H1 (cell line): ENCODE results near the gene RPS15. TPM values are rescaled to one million over a fixed set of nuclear protein-coding genes. Genes with fewer than 3 reads are reported as not detected.
A peak's percentile ranks its signal among the peaks of the same experiment; 100 is the strongest.

Experiments used
- CTCF ChIA-PET: fragments of 300-600 bp; sonication (Branson Sonifier 250); formaldehyde crosslinking; loops from one replicate; lab custom pipeline; 2021; ENCODE audit not compliant: partially characterized antibody; lab: Charles Lee
- POLR2A ChIA-PET: fragments of 300-600 bp; sonication (Branson Sonifier 250); formaldehyde crosslinking; loops from one replicate; lab custom pipeline; 2021; ENCODE audit warnings: inconsistent platforms; ENCODE audit not compliant: partially characterized antibody; lab: Charles Lee
- DNase-seq, 2 experiments: peaks; one replicate each; pipeline versions ENCODE4 v3.0.0 to v3.0.0-alpha.2; 2010 to 2022; ENCODE audit warnings: low spot score in 2 of 2, low read depth in 1 of 2, mixed read lengths in 1 of 2
- FAIRE-seq: peaks from 2 replicates; lab custom pipeline; 2011; peaks lifted over from hg19 to GRCh38; lab: Jason Lieb, UNC
- H2AFZ ChIP-seq: 2 replicates; pipeline ENCODE4 v1.8.1; 2012; ENCODE audit warnings: low read length, inconsistent platforms
- H2AK5ac ChIP-seq: 2 replicates; pipeline ENCODE4 v1.6.1; 2013; ENCODE audit warnings: low read depth, low read length
- H2BK120ac ChIP-seq: replicated peaks from 2 replicates; pipeline ENCODE3; 2013; ENCODE audit warnings: low read depth, low read length, inconsistent platforms
- H2BK12ac ChIP-seq: 2 replicates; pipeline ENCODE4 v1.6.1; 2013; ENCODE audit warnings: low read depth, low read length
- H2BK15ac ChIP-seq: 2 replicates; pipeline ENCODE4 v1.6.1; 2013; ENCODE audit warnings: low read length
- H2BK20ac ChIP-seq: 2 replicates; pipeline ENCODE4 v1.6.1; 2013; ENCODE audit warnings: low read length
- H2BK5ac ChIP-seq: 2 replicates; pipeline ENCODE4 v1.6.1; 2013; ENCODE audit warnings: low read depth, low read length
- H3K14ac ChIP-seq: 2 replicates; pipeline ENCODE4 v1.6.1; 2013; ENCODE audit warnings: inconsistent platforms; ENCODE audit not compliant: insufficient read length
- H3K18ac ChIP-seq: 2 replicates; pipeline ENCODE4 v1.6.1; 2013; ENCODE audit warnings: low read length; ENCODE audit errors: extremely low read depth
- H3K23ac ChIP-seq: 2 replicates; pipeline ENCODE4 v1.6.1; 2013; ENCODE audit warnings: inconsistent platforms; ENCODE audit not compliant: insufficient read length
- H3K23me2 ChIP-seq: 2 replicates; pipeline ENCODE4 v1.6.1; 2013; ENCODE audit warnings: low read depth, low read length
- H3K27ac ChIP-seq: 2 replicates; pipeline ENCODE4 v1.6.1; 2011; ENCODE audit warnings: low read depth, low read length, inconsistent platforms
- H3K27me3 ChIP-seq, 4 experiments: replicated peaks in 1 of 4; 1 replicate in 1 of 4; 2 replicates in 3 of 4; pipeline versions ENCODE4 v1.6.1 to v1.8.1; 2011 to 2013; ENCODE audit warnings: low read length in 3 of 4, mild to moderate bottlenecking in 3 of 4, inconsistent platforms in 2 of 4, mixed read lengths in 2 of 4, moderate library complexity in 1 of 4; ENCODE audit not compliant: control insufficient read depth in 3 of 4, insufficient read depth in 3 of 4; ENCODE audit errors: extremely low read depth in 1 of 4
- H3K36me3 ChIP-seq, 4 experiments: 2 replicates each; pipeline versions ENCODE4 v1.6.1 to v1.8.1; 2011 to 2013; ENCODE audit warnings: mild to moderate bottlenecking in 4 of 4, low read length in 3 of 4, moderate library complexity in 2 of 4, control low read depth in 1 of 4, inconsistent platforms in 1 of 4; ENCODE audit not compliant: insufficient read depth in 4 of 4, control insufficient read depth in 2 of 4
- H3K4ac ChIP-seq: replicated peaks from 2 replicates; pipeline ENCODE3; 2013; ENCODE audit warnings: low read length, low read depth, mixed read lengths, inconsistent platforms; ENCODE audit not compliant: insufficient read length
- H3K4me1 ChIP-seq, 4 experiments: replicated peaks in 1 of 4; 1 replicate in 1 of 4; 2 replicates in 3 of 4; pipeline versions ENCODE4 v1.6.1 to v1.8.1; 2011 to 2013; ENCODE audit warnings: low read length in 3 of 4, inconsistent platforms in 2 of 4, mixed read lengths in 1 of 4; ENCODE audit not compliant: insufficient read depth in 4 of 4, control insufficient read depth in 3 of 4
- H3K4me2 ChIP-seq, 2 experiments: 2 replicates each; pipeline versions ENCODE4 v1.6.1 to v1.8.1; 2011 to 2013; ENCODE audit warnings: low read depth in 2 of 2, low read length in 2 of 2, control low read depth in 1 of 2, inconsistent platforms in 1 of 2, mild to moderate bottlenecking in 1 of 2; ENCODE audit not compliant: insufficient read depth in 1 of 2
- H3K4me3 ChIP-seq, 4 experiments: fragments of 200-600, 300-600 bp in 1 of 4; sonication (generic), shearing (Covaris generic), sonication (Bioruptor Twin) in 1 of 4; 2 replicates each; pipeline versions ENCODE4 v1.5.1 to v1.8.1; 2011 to 2016; ENCODE audit warnings: low read length in 4 of 4, low read depth in 3 of 4, control low read depth in 2 of 4, inconsistent platforms in 2 of 4, mild to moderate bottlenecking in 2 of 4, mixed read lengths in 1 of 4, moderate library complexity in 1 of 4; ENCODE audit not compliant: insufficient read depth in 2 of 4; ENCODE audit errors: extremely low read depth in 1 of 4
- H3K56ac ChIP-seq: replicated peaks from 2 replicates; pipeline ENCODE3; 2013; ENCODE audit warnings: low read depth, mild to moderate bottlenecking, mixed read lengths, low read length, inconsistent platforms; ENCODE audit not compliant: insufficient read length
- H3K79me1 ChIP-seq: 2 replicates; pipeline ENCODE4 v1.6.1; 2013; ENCODE audit warnings: low read depth, low read length, control low read depth
- H3K79me2 ChIP-seq, 2 experiments: 2 replicates each; pipeline versions ENCODE4 v1.6.1 to v1.8.1; 2012 to 2013; ENCODE audit warnings: low read length in 2 of 2, mild to moderate bottlenecking in 2 of 2, inconsistent platforms in 1 of 2; ENCODE audit not compliant: insufficient read depth in 2 of 2, control insufficient read depth in 1 of 2
- H3K9ac ChIP-seq, 4 experiments: replicated peaks in 1 of 4; 1 replicate in 1 of 4; 2 replicates in 3 of 4; pipeline versions ENCODE4 v1.6.1 to v1.8.1; 2011 to 2013; ENCODE audit warnings: low read depth in 3 of 4, low read length in 3 of 4, control low read depth in 2 of 4, mild to moderate bottlenecking in 2 of 4, moderate library complexity in 2 of 4, inconsistent platforms in 1 of 4; ENCODE audit errors: extremely low read depth in 1 of 4
- H3K9me3 ChIP-seq, 2 experiments: 2 replicates each; pipeline versions ENCODE4 v1.6.1 to v1.8.1; 2012 to 2013; ENCODE audit warnings: mild to moderate bottlenecking in 2 of 2, moderate library complexity in 2 of 2, control low read depth in 1 of 2, inconsistent platforms in 1 of 2, low read depth in 1 of 2, low read length in 1 of 2, mixed read lengths in 1 of 2; ENCODE audit not compliant: insufficient read depth in 2 of 2
- H4K20me1 ChIP-seq, 2 experiments: replicated peaks in 1 of 2; 2 replicates each; pipeline versions ENCODE3 to v1.8.1; 2011 to 2013; ENCODE audit warnings: inconsistent platforms in 2 of 2, low read length in 2 of 2, mild to moderate bottlenecking in 1 of 2; ENCODE audit not compliant: insufficient read depth in 2 of 2, control insufficient read depth in 1 of 2
- H4K5ac ChIP-seq: 2 replicates; pipeline ENCODE4 v1.6.1; 2013; ENCODE audit warnings: low read length, low read depth, mixed read lengths, inconsistent platforms; ENCODE audit not compliant: insufficient read length
- H4K8ac ChIP-seq: 2 replicates; pipeline ENCODE4 v1.8.0; 2013; ENCODE audit warnings: mild to moderate bottlenecking, moderate library complexity, low read length, inconsistent platforms; ENCODE audit not compliant: insufficient read depth; ENCODE audit errors: extremely low read depth
- H4K91ac ChIP-seq: replicated peaks from 2 replicates; pipeline ENCODE3; 2013; ENCODE audit warnings: low read length, mixed read lengths, inconsistent platforms; ENCODE audit not compliant: insufficient read length
- PHF8 ChIP-seq: fragments of 200-600 bp; sonication (generic); conservative IDR thresholded peaks from 2 replicates; pipeline ENCODE4 v1.7.1; 2012; ENCODE audit warnings: low read depth, mild to moderate bottlenecking, inconsistent platforms, low read length, moderate library complexity
- SIN3A ChIP-seq, 2 experiments: IDR thresholded peaks in 1 of 2; conservative IDR thresholded peaks in 1 of 2; 2 replicates each; pipeline ENCODE4 v1.6.1; 2011 to 2012; ENCODE audit warnings: low read length in 2 of 2, improper control_type of control experiment in 1 of 2, low read depth in 1 of 2, mild to moderate bottlenecking in 1 of 2
- SIRT6 ChIP-seq: IDR thresholded peaks from one replicate; pipeline ENCODE4 v1.7.1; 2012; ENCODE audit warnings: low read length, inconsistent platforms
- SP2 ChIP-seq: IDR thresholded peaks from 2 replicates; pipeline ENCODE4 v1.6.1; 2012; ENCODE audit warnings: mild to moderate bottlenecking, low read length, inconsistent platforms
- TBP ChIP-seq: IDR thresholded peaks from 2 replicates; pipeline ENCODE4 v1.6.1; 2011; ENCODE audit warnings: low read depth, low read length, improper control_type of control experiment
- WGBS, 2 experiments: shearing (Covaris generic) in 1 of 2; methylation state at CpG; one replicate each; pipeline versions ENCODE4 v1.1.6 to v1.1.7; 2013 to 2015; ENCODE audit warnings: low lambda C conversion rate in 2 of 2, mixed read lengths in 2 of 2, inconsistent platforms in 1 of 2, low coverage in 1 of 2, missing lambda C conversion rate in 1 of 2; ENCODE audit not compliant: insufficient replicate concordance in 2 of 2, insufficient coverage in 1 of 2, insufficient read length in 1 of 2; ENCODE audit errors: extremely low coverage in 1 of 2, missing lambda C conversion rate in 1 of 2; 5-methylcytosine and 5-hydroxymethylcytosine counted together
- polyA plus RNA-seq, 7 experiments: library from polyadenylated mRNA; depleted of rRNA in 3 of 7; stranded (reverse) in 5 of 7; unstranded in 2 of 7; fragments of >200 nt in 5 of 7; fragments of 200-250 nt in 2 of 7; gene quantifications; 1 replicate in 5 of 7; 2 replicates in 1 of 7; 4 replicates in 1 of 7; pipeline versions ENCODE4 v1.2.1 to v1.2.3, GENCODE V29; 2011 to 2013; ENCODE audit warnings: missing spikeins in 2 of 7, mixed read lengths in 2 of 7
- total RNA-seq: library from RNA; stranded (reverse); fragmentation: NEBNext Ultra II Directional; extraction: Animal tissue kit (Norgen Biotek cat#: 25700); gene quantifications from 2 replicates; pipeline ENCODE4 v1.2.1, GENCODE V29; 2021
- TF ChIP-seq, protein P1 (sequence below): IDR thresholded peaks from 2 replicates; pipeline ENCODE4 v1.6.1; 2012; ENCODE audit warnings: low read length, inconsistent platforms

Gene RPS15
- total and polyA plus RNA-seq, 2 of the 8 experiments (the other 6 are each of a cell fraction or from before 2014, with no cell fraction given) = 1,562 to 3,890 TPM

DNA sequence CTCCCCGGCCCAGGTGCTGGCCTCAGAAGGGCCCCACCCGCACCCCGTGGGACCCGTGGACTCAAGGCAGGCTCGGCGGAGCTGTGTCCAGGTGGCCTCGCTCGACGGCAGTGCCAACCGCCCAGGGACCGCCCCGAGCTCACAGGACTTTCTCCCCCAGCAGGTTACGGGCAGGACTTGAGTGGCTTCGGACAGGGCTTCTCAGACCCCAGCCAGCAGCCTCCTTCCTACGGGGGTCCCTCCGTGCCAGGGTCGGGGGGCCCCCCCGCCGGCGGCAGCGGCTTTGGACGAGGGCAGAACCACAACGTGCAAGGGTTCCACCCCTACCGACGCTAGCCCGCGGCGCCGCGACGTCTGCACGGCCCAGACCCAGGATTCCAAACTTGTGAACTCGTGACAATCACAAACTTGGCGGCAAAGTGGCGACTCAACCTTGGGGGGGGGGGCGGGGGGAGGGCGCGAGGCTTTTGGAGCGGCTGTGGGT, 3.6 kb upstream of the RPS15 start:
- no peak overlapping the region for H3K18ac ChIP-seq
- no peak overlapping the region for H3K4ac ChIP-seq
- H3K79me2 ChIP-seq = peaks cover 2 to 14% of the 10 kb centered on the region in 2 experiments; a peak in 3 of 4 replicates
- peak overlapping the region; percentile 57; the same call in 1 of the 2 replicates for H4K8ac ChIP-seq
- CTCF ChIA-PET = interaction anchor here (1.0 kb wide), 1 partner anchor 18 kb away, joined by 3 read pairs; no protein-coding TSS in a partner anchor
- H2BK5ac ChIP-seq = no peak overlapping the region
- H2BK15ac ChIP-seq = no peak overlapping the region
- no peak overlapping the region for H3K4me3 ChIP-seq
- no peak overlapping the region for H3K23ac ChIP-seq
- POLR2A ChIA-PET = interaction anchor here (0.7 to 3.8 kb wide), 4 partner anchors 10 to 166 kb away, joined by 3 to 24 read pairs (median 4); partner anchors contain the start of gene CIRBP
- H2BK120ac ChIP-seq = no peak overlapping the region
- H3K79me1 ChIP-seq = peaks cover 2% of the 10 kb centered on the region; the same call in 1 of the 2 replicates
- FAIRE-seq (no peak), DNase-seq (no peak)
- no peak overlapping the region for H3K27ac ChIP-seq
- no peak overlapping the region for H2AK5ac ChIP-seq
- no peaks in the 10 kb centered on the region for H3K27me3 ChIP-seq
- H4K91ac ChIP-seq = no peak overlapping the region
- H2BK20ac ChIP-seq = no peak overlapping the region
- no peak overlapping the region for H3K14ac ChIP-seq
- H2BK12ac ChIP-seq = no peak overlapping the region
- no peak overlapping the region for H3K4me2 ChIP-seq
- no peak overlapping the region for H3K9ac ChIP-seq
- H3K23me2 ChIP-seq = peaks cover 2% of the 10 kb centered on the region; the same call in 1 of the 2 replicates
- H3K4me1 ChIP-seq = peaks cover 0 to 3% (median 2%) of the 10 kb centered on the region in 4 experiments; a peak in 3 of 7 replicates
- no peak for TF ChIP-seq SIRT6
- no peak for TF ChIP-seq TBP
- TF ChIP-seq SIN3A (conservative IDR thresholded peaks at IDR 0.05 in 1 of 2, IDR thresholded peaks at IDR 0.05 in 1 of 2; ENCODE audit: low read depth in 1 of 2, low read length in 2 of 2) = no peak
- no peak for TF ChIP-seq PHF8
- TF ChIP-seq SP2 = no peak
- TF ChIP-seq, protein P1, sequence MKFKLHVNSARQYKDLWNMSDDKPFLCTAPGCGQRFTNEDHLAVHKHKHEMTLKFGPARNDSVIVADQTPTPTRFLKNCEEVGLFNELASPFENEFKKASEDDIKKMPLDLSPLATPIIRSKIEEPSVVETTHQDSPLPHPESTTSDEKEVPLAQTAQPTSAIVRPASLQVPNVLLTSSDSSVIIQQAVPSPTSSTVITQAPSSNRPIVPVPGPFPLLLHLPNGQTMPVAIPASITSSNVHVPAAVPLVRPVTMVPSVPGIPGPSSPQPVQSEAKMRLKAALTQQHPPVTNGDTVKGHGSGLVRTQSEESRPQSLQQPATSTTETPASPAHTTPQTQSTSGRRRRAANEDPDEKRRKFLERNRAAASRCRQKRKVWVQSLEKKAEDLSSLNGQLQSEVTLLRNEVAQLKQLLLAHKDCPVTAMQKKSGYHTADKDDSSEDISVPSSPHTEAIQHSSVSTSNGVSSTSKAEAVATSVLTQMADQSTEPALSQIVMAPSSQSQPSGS = no peak
- WGBS, 2 experiments = 96% methylated on average over 35 of the region's 39 CpGs; no CpG with 5 or more reads in 1 of the 2 experiments
- no peak overlapping the region for H4K5ac ChIP-seq
- H3K9me3 ChIP-seq = no peaks in the 10 kb centered on the region
- H2AFZ ChIP-seq = no peak overlapping the region
- H3K36me3 ChIP-seq = peaks cover 22 to 51% (median 37%) of the 10 kb centered on the region in 4 experiments; a peak in 7 of 8 replicates
- no peak overlapping the region for H3K56ac ChIP-seq
- peaks cover 17 to 27% of the 10 kb centered on the region in 2 experiments for H4K20me1 ChIP-seq
